Fibroblast of skin of abdomen (primary cell): ENCODE data around the gene RNF141.

Experiments used
- DNase-seq: peaks from one replicate; pipeline ENCODE4 v3.0.0-alpha.2; 2013

The RNF141 gene

DNA sequence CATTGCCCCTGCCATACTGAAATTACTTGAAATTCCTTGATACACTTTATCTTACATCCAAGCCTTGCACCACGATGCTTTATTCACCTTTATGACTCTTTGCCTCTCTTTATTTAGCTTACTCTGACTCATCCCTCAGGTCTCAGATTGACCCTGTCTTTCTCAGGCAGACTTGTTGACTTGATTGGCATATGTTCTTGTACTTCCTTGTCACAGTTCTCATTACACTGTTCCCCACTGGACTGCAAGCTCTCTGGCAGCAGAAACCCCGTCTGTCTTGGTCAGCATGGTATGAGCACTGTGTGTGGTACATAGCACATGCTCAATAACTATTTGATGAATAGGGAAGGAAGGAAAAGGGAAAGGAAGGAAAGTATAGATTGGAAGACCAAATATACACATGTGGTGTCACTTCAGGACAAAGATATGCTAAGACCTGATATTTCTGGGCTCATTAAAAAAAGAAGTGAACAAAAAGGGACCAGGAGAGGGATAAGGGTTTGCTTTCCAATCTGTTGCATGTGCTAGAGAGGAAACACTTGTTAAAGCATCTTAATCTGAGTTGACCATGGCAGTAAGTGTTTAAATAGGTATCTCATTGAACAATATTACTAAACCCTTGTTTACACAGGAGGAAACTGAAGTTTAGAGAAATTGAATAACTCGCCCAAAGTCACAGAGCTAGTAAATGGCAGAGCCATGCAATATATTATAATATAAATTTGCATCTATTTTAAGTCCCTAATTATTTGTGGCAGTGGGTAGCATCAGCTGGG lies 20.2 kb upstream of the RNF141 start:
- no peak for DNase-seq

DNA sequence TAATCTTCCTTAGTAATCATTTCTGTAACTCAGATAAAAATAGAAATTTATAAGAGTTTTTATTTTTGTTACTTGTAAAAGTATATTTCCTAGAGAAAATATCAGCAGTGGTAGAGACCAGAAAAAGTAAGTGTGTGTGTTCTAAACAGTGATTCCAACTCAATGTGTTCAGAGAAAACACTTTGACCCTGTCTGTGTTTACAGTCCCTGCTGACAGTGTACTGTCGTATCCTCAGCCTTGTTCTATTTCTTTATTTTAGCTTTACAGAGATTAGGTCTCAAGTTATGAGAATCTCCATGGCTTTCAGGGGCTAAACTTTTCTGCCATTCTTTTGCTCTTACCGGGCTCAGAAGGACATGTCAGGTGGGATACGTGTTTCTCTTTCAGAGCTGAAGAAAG lies 17.3 kb upstream of the RNF141 start:
- no peak for DNase-seq

DNA sequence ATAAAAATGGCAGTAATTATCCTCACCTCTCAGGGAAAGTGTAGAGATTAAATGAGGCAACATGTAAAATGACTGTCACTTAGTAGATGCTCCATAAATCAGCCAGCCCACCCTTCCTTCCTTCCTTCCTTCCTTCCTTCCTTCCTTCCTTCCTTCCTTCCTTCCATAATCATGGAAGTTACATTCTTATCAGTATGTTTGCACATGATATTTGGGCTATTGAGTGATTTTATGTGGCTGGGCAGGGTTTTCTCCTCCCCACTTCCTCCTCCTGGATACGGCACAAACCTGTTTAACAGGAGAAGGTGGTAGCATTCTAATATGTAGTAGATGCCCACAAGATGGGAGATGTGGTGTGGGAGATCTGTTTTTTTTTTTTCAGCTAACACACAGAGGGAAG lies 15.6 kb upstream of the RNF141 start:
- DNase-seq, result no peak

DNA sequence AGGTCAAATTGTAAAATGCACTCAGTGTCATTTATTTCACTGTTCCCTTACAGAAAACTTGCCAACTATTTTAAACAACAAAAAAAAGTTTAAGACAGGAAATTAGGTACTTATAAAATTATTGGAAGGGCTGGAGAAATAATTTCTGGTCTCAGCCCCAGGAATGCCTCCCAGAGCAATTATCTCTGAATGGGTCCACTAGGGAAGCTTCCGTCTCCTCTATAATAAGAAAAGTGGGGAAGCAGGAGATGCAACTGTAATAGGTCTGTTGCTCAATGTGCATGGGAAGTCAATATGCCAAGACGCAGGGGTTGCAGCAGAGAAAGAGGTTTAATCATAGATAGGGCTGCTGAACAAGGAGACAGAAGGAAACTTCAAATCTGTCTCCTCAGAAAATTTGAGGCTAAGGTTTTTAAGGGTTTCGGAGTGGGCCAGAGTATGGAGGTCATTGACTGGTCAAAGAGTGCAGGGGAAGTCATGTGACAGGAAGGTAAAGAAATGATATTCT lies 10.9 kb upstream of the RNF141 start:
- DNase-seq, result no peak

DNA sequence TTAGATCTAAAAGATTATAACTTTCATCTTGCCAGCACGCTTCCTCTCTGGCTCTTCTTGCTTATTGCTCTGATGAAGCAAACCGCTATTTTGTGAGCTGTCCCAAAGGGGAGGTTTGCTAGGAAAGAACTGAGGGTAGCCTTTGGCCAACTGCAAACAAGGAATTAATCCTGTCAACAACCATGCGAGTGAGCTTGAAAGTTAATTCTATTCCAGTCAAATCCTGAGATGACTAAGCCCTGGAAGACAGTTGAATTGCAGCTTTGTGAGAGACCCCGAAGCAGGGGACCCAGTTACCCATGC lies 10.3 kb upstream of the RNF141 start:
- no peak for DNase-seq

DNA sequence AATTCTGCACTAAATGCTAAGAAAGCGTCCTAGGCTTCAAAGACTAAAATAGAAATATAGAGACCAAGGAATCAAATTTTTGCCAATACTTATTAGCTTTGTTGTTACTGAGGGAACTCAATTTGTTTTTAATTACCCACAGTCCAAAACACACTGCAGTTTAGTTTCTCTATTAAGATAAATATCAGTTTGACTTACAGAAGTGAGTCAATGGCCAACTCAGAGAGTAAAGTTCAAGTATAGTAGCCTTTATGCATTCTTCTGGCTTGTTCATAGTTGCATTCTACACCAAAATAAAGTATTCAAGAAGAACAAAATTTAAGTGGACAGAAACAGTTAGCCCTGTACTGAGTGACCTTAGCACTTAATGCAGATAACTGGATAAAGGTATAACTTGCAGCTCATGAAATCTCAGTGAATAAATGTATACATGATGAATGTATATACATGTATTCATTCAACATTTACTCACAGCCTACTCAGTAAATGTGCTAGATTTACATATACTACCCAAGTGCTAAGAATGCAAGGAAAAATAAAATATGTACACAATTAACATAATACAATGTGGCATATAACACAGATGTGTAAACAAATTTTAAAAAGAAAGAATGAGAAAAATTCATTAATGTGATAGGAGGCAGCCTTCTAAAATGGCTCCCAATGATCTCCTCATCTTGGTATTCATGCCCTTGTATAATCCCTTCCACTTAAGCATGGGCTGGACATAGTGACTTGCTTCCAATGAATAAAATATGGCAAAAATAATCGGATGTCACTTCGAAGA lies 9.7 kb upstream of the RNF141 start:
- DNase-seq, result peak; percentile 43

DNA sequence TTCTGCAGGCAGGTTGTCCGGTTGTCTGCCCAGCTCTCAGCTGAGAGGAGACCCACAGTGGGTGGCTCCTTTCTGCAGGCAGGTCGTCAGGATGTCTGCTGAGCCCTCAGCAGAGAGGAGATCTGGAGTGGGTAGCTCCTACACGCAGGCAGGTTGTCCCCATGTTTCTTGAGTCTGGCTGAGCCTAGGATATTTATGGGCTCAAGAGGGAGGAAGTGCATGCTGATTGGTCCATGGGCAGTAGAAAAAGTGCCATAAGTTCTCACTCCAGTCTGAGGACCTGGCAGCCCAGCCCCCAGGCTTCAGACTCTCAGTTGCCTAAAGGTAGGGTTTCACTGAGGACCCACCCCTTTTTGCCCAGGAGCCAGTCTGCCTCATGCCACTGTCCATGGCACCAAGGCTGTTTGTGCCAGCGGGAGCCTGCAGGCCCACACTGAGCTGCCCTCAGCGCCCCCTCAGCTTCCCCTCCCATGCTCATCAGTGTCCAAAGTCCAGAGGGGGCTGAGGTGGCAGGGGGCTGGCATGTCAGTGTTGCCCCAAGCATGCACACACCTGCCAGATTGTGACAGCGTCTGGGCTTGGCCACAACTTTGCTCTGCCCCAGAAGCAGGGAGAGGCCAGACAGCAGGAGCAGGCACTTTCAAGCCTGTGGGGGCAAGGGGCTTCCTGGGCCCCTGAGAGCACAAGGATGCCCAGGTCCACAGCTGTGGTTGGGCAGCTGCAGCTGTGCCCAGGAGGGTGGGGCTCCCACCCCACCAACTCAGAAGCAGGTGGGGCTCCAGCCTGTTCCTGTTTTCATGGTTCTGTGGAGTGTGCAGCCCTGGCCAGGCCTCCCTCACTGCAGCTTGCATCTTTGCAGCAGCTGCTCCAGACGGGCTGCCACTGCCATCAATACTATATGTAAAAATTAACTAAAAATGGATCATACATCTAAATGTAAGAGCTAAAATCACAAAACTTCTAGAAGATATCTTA lies 3.8 kb upstream of the RNF141 start:
- no peak for DNase-seq

DNA sequence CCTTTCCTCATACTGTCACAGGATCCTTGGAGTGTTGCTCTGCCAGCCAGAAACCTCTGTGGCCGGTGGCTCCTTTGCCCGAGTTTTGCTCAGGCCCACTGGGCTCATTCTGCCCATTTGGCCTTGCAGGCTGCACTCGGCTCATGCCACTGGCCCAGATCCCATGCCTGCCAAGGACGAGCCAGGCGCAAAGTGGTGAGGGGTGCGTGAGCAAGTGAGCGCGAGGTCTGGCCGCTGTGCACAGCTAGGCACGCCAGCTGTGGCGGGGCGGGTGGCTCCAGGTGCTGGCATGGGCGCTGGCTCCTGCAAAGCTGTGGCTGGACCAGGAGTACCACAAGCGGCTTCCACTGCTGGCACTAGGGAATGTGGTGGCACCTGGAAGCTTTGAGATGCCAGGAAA lies 2.8 kb upstream of the RNF141 start:
- no peak for DNase-seq

DNA sequence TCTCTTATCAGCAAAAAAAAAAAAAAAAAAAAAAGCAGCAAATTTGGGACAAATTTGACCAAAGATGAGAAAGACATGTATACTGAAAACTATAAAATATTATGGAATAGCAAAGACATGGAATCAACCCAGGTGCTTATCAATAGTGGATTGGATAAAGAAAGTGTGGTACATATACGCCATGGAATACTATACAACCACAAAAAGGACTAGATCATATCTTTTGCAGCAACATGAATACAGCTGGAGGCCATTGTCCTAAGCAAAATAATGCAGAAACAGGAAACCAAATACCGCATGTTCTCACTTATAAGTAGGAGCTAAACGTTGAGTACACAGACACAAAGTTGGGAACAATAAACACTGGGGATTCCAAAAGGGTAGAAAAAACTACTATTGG lies 1.8 kb upstream of the RNF141 start:
- DNase-seq, result no peak

DNA sequence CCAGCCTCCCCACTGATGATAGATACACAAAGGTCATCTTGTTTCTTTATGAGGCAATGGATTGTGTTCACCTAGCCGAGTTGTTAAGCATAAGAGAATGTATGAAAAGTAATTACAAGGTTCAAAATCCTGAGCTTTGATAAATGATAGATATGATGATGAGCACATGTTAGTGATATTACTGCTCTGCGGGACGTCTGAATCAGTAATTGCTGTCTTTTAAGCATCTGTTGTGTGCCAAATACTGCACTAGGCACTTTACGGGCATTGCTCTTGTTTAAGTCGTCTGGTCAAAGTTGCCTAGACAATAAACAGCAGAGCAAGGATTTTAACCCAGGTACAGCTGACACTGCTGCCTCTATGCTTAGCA lies 559 bp upstream of the RNF141 start:
- DNase-seq, result no peak

DNA sequence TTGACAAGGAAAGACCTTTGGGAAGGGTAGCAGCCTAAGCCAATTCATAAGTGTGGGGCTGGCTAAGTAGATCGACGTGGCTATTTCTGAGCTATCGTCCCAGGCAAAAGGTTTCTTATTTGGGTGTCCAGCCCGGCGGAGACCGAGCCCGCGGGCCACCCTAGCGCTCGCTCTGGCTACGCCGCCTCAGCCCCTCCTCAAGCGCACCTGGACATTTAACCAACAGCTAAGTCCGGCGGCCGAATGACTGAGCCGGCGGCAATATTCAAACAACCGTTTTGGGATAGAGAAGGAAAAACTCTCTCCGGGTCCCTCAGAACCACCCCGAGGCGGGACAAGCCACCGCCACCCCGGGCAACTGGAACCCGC lies 457 bp downstream of the RNF141 start:
- peak; percentile 14 for DNase-seq

DNA sequence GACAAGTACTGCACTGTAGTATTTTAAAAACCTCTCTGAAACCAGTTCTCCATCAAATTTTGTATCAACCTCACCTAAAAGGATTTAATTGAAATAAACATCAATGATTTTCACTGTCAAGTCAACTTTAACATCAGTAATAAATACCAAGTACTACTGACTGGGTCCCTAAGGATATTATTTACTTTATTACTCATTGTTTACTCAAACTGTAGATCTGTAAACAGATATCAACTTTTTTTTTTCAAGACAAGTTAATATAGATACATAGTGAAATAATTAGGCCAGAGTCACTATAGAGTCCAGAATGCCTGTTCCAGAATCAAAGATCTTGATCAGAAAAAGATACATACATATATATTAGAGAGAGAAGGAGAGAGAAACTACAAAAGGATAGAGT lies 1.6 kb downstream of the RNF141 start:
- no peak for DNase-seq

DNA sequence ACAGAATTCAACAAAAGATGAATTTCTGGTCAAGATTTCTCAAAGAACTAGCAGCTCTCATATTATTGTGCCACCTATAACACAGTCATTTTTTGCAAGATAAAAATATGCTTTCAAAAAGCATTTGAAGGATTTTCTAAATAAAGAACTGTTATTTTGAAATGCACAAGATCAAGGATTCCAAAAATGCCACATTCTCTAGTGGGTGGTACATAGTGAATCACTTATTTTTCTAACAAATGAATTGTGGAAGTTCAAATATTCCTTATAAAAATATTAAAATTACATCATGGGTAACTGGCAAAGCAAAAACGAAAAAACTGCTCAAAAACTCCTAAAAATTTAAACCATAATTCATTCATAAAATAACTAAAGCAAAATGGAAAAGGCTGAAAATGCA lies 2.1 kb downstream of the RNF141 start:
- DNase-seq, result no peak

DNA sequence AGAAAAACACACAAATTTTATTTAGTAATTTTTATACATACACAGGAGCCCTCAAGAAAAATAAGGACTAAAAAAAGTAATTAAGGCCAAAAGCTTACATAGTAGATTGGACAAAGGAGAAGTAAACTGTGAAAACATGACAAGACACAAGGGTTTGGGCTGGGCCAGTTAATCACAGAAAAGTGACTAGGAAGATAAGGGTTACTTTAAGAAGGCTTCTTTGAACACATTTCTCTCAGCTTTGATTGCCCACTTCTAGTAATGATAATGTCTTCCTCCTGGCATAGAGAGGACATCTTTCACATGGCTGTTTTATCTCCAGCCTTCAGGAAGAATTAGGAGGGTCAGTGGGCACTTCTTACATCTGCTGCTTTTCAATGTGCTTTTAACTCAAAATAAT lies 3.4 kb downstream of the RNF141 start:
- DNase-seq, result no peak

DNA sequence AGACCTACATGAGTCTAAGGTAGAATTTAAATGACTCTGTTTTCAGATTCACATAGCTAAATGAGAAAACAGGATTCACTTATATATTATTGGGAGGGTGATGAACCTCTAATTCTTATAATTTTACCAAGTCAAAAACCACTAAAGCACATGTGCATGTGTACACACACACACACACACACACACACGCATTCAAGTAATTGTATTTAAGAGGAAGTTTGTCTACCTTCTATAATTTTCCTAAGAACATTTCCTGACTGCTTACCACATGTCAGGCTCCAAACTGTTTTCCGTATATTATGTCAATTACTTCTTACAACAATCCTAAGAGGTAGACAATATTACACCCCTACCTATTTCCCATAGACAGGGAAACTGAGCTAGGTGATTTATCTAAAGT lies 6.7 kb downstream of the RNF141 start:
- DNase-seq, result no peak

DNA sequence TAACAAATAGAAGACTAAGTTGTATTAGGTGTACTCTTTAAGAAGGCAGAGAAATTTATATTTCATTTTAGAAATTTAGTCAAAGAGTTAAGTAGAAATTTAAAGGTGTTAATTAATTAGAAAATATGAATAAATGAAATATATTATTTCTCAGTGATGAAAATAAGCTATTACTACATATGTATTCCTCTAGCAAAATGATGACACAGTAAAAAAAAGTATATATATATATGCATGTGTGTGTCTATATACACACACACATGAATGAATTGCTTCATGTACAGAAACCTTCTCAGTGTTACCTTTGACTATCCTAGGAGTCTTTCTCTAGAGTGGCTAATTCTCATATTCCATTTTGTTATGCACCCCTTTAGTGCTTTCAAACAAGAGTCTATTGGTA lies 7.7 kb downstream of the RNF141 start:
- no peak for DNase-seq

DNA sequence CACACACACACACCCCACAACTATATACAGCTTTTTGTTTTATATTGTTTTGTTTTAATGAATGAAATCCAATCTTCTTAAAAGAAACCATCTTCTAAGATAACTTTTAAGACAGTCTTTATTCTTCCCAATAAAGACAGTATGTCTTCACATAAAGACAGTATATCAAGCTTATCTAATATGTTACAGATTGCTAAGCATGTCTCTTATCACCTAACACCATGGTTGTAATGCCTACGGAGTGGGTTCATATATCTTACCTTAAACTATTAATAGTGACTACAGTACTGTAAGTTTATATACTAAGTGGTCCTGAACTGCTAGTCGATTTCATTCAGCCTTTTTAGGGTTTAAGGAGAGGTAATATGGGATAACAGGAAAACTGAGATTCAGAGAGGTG lies 8.5 kb downstream of the RNF141 start:
- DNase-seq, result no peak

DNA sequence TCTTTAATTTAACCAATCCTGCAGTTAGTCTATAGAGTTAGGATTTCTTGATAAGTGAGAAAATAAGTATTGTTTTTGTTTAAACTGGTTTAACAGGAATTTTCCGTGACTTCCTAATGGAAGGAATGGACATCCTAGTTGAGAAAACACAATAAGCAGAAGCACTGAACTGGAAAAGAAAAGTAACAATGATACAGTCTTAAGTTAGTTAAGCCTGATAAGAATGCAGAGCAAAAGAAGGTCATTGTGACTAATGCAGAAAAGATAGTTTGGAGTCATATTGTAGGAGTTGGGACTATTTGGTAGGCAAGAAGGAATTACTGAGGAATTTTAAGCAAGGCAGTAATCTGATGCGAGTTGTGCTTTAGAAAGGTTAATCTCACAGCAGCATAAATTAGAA lies 11.7 kb downstream of the RNF141 start:
- DNase-seq, result peak; percentile 22

DNA sequence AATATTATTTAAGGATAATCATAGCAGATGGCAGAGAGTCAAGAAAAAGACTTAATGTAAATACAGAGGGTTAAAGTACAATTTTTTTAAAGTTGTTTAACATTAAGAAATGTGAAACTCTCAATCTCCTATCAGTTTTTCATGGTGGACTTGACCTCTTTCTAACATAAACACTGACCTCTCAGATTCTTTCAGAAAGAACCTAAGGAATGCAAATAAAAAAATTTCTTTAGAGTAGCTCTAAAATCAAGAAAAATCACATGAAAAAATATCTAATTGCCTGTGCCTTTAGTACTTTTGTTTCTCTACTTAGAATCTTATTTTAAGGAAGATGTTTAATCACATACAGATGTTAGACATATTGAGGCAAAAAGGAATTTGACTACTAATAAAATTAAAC lies 12.9 kb downstream of the RNF141 start:
- peak; percentile 20 for DNase-seq

DNA sequence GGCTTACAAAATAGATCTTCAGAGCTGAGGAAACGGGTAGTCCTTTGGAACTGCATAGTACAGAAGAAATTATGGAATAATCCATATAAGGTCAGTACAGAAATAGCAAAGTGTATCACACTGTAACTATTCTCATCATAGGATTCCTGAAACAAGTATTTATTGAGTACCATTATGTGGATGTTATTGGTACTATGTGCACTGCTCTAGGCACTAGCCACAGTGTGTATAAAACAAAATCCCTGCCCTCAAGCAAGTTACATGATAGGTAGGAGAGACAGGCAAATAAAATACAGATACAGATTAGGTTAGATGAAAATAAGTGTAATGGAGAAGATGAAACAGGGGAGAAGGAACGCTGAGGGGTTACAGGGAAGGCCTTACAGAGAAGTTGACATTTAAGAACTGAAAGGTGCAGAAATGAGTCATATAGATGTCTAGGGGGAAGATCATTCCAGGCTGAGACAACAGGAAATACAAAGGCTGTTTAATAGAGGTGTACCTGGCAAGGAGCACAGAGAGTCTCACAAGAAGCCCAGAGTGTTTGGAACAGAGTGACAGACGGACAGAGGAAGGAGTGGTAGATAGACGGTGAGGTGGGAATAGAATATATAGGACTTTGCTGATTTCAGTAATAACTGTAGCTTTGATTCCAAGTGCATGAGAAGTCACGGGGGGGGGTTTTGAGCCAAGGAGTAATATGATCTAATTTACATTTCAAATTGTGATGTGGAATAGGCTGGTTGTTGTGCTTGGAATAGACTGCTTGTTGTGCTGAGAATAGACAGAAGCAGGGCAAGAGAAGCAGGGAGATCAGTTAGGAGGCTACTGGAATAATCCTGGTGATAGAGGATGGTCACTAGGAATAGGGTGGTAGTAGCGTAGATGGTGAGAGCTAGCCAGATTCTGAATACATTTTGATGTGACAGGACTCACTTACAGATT lies 13.7 kb downstream of the RNF141 start:
- DNase-seq, result no peak

DNA sequence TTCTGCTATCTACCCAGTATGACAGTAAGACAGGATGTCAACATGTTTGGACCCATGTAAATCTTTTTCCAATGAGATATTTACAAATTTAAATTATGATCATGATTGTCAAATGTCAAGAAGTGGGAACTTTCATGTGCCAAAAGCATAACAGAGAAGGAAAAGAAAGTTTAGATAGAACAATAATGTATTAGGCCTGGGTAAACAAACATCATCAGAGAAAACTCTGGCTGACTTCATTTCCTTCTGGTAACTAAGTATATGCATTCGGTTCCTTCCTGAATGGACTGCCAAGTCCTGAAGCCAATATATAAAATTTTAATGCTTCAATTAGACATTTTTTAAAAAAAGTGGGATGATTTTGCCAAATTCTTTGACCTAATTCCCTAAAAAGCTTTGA lies 16.5 kb downstream of the RNF141 start:
- DNase-seq, result no peak

DNA sequence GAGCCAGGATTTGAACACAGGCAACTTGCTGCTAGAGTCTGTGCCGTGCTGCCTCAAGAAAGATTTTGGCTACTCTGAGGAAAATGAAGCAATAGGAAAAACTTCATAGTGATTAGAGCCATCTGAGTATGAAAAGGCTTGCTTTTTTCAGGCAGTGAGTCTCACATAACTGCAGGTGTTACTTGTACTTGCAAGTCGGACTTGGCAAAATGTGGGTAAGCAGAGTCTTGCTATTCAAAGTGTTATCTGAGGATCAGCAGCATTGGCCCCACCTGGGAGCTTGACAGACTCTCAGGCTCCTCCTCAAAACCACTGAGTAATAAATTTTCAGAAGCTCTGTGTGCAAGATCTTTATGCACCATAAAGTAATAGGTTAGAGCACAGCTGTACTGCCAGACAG lies 18.1 kb downstream of the RNF141 start:
- no peak for DNase-seq
